ENCODE results near the gene SLC4A3.
A peak's percentile ranks its signal among the peaks of the same experiment; 100 is the strongest.
"Not testable (repeated sequence)": the region's sequence is repeated elsewhere in the genome, so short reads cannot be mapped to it uniquely, and the experiment has no call there.

The SLC4A3 gene

DNA sequence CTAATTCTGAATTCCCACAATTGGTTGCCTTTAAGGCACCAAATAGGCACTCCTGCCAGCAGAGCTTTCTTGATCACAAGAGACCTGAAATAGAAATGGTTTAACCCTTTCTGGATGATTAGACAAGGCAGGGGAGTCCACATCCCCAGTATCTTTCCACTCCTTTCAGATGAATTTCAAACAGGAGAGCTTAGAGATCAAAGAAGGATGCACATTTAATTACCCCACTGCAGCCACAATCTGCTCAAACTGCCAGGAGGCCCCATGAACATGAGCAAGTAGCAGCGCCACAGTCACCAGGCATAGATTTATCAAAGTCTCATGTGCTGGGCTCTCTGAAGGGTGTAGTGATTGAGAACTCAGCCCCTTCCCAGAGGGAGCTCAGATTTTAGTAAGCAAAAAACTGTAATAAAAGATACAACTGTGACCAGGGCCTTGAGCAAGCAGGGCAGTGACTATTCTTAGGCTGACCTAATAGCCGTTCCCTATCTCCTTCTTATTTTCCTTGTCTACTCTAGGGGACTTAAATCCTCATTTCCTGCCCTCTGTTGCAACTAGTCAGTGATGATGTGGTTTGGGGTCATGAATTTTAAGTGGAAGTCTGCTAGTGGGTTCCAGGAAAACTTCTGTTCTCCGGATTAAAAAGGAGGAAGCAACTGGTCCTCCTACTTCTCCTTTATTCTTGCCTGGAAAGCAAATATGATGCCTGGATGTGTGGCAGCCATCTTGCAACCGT, 53.7 kb downstream of the SLC4A3 start:
- no peak for DNase-seq (ENCODE audit: low read depth)

DNA sequence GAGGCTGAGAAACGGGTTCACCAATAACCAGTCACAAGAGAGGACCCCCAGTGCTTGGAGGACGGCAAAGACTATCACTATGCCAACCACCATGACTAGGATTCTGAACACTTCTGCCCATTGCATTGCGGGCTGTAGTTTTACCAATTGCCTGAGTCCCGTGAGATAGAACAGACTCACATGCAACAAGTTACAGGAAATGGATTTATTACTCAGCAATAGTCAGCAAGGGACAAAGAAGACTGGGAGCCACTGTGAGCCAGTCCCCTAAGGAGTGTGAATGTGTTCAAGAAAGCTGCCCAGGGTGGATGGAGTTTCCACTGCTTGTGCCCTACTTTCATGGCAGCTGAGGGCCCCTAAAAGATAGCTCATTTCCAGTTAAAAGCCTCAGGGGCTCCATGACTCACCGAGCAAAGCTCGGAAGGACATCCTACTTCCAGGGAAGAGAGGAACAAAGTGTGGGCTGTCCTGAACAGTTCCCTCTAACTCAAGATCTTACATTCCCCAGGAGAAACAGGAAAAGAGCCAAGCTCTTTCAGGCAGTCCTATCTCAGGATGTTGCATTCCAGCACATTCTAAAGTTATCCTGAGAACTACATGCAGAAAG, 54.4 kb downstream of the SLC4A3 start:
- DNase-seq (ENCODE audit: low read depth): no peak

DNA sequence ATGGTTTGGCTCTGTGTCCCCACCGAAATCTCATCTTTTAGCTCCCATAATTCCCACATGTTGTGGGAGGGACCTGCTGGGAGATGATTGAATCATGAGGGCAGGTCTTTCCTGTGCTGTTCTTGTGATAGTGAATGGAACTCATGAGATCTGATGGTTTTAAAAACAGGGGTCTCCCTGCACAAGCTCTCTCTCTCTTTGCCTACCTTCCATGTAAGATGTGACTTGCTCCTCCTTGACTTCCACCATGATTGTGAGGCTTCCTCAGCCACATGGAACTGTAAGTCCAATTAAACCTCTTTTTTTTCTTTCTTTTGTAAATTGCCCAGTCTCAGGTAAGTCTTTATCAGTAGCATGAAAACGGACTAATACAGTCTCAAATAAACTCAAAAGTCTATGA, 56.0 kb downstream of the SLC4A3 start:
- DNase-seq (ENCODE audit: low read depth): not testable (repeated sequence)

DNA sequence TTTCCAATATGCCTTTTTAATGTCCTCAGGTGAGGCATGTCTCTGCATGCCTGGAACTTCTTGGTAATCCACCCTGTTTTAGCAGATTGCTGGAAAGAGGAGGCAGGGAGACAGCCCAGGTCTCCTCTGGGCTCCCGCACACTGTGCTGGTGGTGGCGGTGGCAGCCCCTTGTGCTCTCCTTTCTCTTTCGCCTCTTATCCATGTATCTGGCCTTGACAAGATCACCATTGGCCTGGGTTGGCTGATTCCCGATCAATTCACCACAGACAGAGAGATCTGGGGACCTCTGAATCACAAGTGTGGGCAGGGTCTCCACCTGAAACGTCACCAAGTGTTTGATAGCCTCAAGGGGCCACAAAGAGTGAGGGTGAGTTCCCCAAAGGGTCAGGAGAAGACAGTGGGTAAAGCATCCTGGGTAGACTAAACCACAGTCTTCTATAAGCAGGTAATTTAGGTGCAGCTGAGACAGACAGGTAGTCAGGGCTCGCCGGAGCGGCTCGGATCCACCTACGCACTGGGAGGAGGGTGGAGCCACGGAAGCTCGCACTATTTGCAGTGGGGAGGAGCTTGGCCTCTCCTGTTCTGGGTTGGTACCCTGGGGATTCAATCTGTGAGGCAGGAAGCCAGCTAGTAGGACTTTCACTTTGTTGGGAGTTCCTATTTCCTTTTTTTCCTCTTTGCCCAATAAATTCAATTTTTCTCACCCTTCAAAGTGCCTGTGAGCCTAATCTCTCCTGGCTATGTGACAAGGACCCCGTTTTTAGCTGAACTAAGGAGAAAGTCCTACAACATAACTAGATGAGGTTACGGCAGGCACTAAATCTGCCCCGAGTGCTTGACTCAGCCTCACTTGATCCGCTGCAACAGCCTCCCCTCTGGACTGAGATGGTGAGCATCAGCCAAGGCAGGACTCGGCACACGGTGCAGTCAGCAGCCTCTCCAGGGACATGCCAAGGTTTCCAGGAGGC, 57.6 kb downstream of the SLC4A3 start:
- DNase-seq (ENCODE audit: low read depth): peak; percentile 19

DNA sequence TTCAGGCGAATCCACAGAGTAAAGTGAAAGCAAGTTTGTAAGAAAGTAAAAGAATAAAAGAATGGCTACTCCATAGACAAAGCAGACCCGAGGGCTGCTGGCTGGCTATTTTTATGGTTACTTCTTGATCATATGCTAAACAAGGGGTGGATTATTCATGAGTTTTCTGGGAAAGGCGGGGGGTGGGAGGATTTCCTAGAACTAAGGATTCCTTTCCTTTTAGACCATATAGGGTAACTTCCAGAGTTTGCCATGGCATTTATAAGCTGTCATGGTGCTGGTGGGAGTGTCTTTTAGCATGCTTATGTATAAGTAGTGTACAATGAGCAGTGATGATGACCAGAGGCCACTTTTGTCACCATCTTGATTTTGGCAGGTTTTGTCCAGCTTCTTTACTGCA, 59.8 kb downstream of the SLC4A3 start:
- no peak for DNase-seq (ENCODE audit: low read depth)

DNA sequence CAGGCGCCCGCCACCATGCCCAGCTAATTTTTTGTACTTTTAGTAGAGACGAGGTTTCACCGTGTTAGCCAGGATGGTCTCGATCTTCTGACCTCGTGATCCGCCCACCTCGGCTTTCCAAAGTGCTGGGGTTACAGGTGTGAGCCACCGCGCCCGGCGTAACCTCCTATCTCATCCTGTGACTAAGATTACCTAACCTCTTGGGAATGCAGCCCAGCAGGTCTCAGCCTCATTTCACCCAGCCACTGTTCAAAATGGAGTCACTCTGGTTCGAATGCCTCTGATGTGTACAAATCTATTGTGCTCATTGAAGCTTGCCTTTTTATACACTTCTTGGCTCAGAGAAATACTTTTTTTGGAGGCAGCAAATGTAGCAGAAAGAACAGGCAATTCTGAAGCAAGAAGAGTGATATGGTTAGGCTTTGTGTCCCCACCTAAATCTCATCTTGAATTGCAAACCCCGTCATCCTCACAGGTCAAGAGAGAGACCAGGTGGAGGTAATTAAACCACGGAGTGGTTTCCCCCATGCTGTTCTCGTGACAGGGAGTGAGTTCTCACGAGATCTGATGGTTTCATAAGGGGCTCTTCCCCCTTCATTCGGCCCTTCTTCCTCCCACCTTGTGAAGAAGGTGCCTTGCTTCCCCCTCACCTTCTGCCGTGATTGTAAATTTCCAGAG, 60.6 kb downstream of the SLC4A3 start:
- no peak for DNase-seq (ENCODE audit: low read depth)

DNA sequence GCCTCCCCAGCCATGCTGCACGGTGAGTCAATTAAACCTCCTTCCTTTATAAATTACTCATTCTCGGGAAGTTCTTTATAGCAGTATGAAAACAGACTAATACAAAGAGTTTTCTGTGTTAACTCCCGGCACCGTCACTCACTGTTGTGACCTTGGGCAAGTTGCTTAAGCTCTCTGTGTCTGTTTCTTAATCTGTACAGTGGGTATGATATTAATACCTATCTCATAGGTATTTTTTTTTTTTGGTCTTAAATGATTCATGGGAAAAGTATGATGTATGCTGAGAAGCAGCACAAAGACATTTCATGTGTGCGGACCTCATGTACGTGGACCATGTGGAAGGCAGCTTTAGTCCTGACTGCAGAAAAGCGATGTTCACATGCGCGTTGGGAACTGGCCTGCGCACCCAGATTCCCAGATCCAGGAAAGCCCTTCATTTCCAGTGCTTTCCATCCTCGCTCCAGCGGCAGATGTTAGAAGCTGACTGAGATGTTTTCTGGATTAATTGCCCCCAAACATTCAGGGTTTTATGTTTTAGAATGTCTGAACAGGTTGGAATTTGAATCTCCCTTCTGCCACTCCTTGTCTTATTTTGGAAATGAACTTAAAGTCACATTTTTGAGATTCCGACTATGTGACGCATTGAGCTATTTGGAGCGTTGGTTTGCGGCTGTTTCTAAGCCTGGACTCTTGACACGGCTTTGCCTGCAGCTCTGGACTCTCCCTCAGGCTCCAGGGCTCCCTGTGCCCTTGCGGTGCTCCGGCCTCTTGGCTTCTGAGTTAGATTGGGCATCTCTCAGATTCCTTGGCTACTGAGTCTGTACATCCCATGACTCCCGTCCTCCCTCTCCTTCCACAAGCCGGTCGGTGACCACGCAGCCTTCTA, 61.4 kb downstream of the SLC4A3 start:
- no peak for DNase-seq (ENCODE audit: low read depth)

DNA sequence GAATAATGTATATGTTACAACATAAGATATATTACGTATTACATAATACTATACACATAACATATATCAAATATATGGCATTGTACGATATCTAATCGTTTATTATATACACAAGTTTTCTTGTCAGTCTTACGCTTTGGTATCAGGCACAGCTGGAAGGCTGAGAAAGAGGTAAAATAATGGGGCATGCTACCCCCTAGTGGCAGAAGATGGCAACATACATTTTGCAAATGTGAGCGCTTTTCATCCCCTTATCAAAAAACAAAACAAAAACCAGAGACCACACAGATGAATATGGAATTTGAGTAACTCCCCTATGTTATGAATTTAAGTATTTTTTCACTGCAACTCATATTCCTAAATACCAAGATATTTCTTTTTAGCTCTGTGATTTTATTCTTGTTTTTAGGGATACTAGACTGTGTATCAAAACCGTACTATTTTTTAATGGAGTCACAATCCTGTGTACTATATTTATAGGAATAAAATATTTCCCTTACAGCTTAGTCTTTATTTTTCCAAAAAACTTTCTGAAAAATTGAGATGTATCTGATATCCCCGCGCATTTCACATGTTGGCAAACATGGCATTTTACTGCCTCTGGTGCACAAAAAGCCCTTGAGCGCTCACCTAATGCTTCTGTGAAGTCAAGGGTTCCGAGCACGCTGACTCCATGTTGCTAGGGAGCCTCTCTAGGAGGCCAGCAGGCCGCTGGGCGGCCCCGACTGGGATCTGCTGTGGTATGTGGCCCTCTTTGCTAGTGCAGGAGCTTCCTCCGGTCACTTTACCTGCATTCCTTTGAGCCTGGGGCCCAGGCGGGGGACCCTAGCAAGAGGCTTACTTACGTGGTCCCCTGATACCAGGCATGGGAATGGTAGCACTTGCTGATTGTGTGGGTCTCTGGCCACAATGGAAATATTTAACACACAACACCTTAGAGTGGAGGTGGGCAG, 62.5 kb downstream of the SLC4A3 start:
- no peak for DNase-seq (ENCODE audit: low read depth)

DNA sequence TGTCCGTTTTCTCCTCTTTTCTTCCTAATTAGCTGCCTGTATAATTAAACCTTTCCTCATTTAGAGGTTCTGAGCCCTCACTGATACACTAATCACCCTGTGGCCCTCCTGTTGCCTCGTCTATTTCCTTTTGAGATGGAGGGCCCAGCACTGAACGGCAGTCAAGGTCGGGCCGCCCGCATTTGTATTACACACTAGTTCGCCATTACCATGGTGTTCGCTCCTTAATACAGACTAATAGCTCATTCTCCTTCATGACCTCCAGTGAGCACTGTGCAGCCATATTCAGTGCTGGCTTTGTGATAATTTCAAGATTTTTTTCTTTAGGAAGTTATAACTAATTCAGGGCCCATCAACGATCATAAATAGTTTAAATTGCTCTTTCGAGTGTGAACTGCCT, 64.1 kb downstream of the SLC4A3 start:
- no peak for DNase-seq (ENCODE audit: low read depth)

Measured in activated T-cell treated with anti-CD3 and anti-CD28 coated beads for 1 hour (primary cell).